ENCODE data around the gene HAP1.

GRCh38 chr17:41710472-41711090, 23.9 kb downstream of the HAP1 start:
- TF ChIP-seq, protein P1, sequence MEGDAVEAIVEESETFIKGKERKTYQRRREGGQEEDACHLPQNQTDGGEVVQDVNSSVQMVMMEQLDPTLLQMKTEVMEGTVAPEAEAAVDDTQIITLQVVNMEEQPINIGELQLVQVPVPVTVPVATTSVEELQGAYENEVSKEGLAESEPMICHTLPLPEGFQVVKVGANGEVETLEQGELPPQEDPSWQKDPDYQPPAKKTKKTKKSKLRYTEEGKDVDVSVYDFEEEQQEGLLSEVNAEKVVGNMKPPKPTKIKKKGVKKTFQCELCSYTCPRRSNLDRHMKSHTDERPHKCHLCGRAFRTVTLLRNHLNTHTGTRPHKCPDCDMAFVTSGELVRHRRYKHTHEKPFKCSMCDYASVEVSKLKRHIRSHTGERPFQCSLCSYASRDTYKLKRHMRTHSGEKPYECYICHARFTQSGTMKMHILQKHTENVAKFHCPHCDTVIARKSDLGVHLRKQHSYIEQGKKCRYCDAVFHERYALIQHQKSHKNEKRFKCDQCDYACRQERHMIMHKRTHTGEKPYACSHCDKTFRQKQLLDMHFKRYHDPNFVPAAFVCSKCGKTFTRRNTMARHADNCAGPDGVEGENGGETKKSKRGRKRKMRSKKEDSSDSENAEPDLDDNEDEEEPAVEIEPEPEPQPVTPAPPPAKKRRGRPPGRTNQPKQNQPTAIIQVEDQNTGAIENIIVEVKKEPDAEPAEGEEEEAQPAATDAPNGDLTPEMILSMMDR (IDR thresholded peaks at IDR 0.05), result no peak
- TF ChIP-seq POLR2A (IDR thresholded peaks at IDR 0.05), result no peak

Measured in esophagus squamous epithelium (tissue), 4 donors.